A549 (cell line): ENCODE measurements around the gene LUZP4.
"Not testable (repeated sequence)": the region's sequence is repeated elsewhere in the genome, so short reads cannot be mapped to it uniquely, and the experiment has no call there.

Source experiments
- CHD4 ChIP-seq: fragments of 200-600 bp; sonication (generic); IDR thresholded peaks from 2 replicates; pipeline ENCODE4 v1.6.1; 2016; ENCODE audit warnings: antibody characterized with exemption, mild to moderate bottlenecking, borderline replicate concordance
- CTCF ChIP-seq: fragments of >200 bp; sonication (Bioruptor Twin); formaldehyde crosslinking; IDR thresholded peaks from 3 replicates; pipeline ENCODE4 v1.5.1; 2016
- ELK1 ChIP-seq: fragments of 150-350 bp; IDR thresholded peaks from 2 replicates; pipeline ENCODE4 v1.6.1; 2014; ENCODE audit warnings: low read depth, mild to moderate bottlenecking, low read length
- EP300 ChIP-seq, 2 experiments: fragments of >200 bp; sonication (Bioruptor Twin); formaldehyde crosslinking; IDR thresholded peaks; 2 replicates in 1 of 2; 3 replicates in 1 of 2; pipeline ENCODE4 v1.6.1; 2016 to 2017
- ESRRA ChIP-seq: fragments of 150-350 bp; IDR thresholded peaks from 2 replicates; pipeline ENCODE4 v1.6.1; 2014; ENCODE audit warnings: mild to moderate bottlenecking, low read length, borderline replicate concordance
- HMGXB4 ChIP-seq: fragments of 250-450 bp; sonication (Bioruptor Pico); IDR thresholded peaks from 2 replicates; pipeline ENCODE4 v1.5.0; 2021; ENCODE audit warnings: mild to moderate bottlenecking, moderate library complexity, borderline replicate concordance
- HOXA7 ChIP-seq: fragments of 250-450 bp; sonication (Bioruptor Pico); IDR thresholded peaks from 2 replicates; pipeline ENCODE4 v1.5.0; 2020; ENCODE audit warnings: mild to moderate bottlenecking, moderate library complexity
- JUN ChIP-seq, 2 experiments: fragments of >200 bp; sonication (Bioruptor Twin); formaldehyde crosslinking; IDR thresholded peaks; 2 replicates in 1 of 2; 3 replicates in 1 of 2; pipeline ENCODE4 v1.6.1; 2016 to 2017
- MAFK ChIP-seq: fragments of 450-650 bp; IDR thresholded peaks from 2 replicates; pipeline ENCODE4 v1.6.1; 2014; ENCODE audit not compliant: partially characterized antibody
- MYC ChIP-seq: IDR thresholded peaks from 2 replicates; pipeline ENCODE4 v1.6.1; 2012; ENCODE audit warnings: mild to moderate bottlenecking, inconsistent platforms, low read length, improper control_type of control experiment, borderline replicate concordance
- POLR2A ChIP-seq: IDR thresholded peaks from 2 replicates; pipeline ENCODE4 v1.6.1; 2012; ENCODE audit warnings: mild to moderate bottlenecking, low read length
- SREBF2 ChIP-seq: fragments of 450-650 bp; IDR thresholded peaks from 2 replicates; pipeline ENCODE4 v1.6.1; 2014; ENCODE audit warnings: mild to moderate bottlenecking, moderate library complexity
- TP53 ChIP-seq: fragments of 250-450 bp; sonication (Bioruptor Pico); IDR thresholded peaks from 2 replicates; pipeline ENCODE4 v1.5.0; 2021; ENCODE audit warnings: mild to moderate bottlenecking, moderate library complexity

GRCh38 chrX:115329282-115329681 is 39.8 kb downstream of the LUZP4 start:
- TF ChIP-seq ELK1; CTCF; HMGXB4 (CRISPR knock-in tag); CHD4; TP53 (CRISPR knock-in tag); ESRRA; POLR2A; JUN (IDR thresholded peaks at IDR 0.05); EP300 (IDR thresholded peaks at IDR 0.05); MYC; SREBF2; MAFK; HOXA7: not testable (repeated sequence)
